ENCODE measurements around the gene PATE1. TPM values are rescaled to one million over a fixed set of nuclear protein-coding genes. Genes with fewer than 3 reads are reported as not detected.

The PATE1 gene
- total and polyA plus RNA-seq, 8 donors = not detected

- no peaks in the 10 kb centered on the region for H3K4me1 ChIP-seq
- intact Hi-C loops (cut with DNase I) = no loop called here
- no peaks in the 10 kb centered on the region for H3K27me3 ChIP-seq
- DNase-seq (peak in 1 of 4 donors; percentile 9), ATAC-seq (peak; percentile 84)
- TF ChIP-seq, protein P1, sequence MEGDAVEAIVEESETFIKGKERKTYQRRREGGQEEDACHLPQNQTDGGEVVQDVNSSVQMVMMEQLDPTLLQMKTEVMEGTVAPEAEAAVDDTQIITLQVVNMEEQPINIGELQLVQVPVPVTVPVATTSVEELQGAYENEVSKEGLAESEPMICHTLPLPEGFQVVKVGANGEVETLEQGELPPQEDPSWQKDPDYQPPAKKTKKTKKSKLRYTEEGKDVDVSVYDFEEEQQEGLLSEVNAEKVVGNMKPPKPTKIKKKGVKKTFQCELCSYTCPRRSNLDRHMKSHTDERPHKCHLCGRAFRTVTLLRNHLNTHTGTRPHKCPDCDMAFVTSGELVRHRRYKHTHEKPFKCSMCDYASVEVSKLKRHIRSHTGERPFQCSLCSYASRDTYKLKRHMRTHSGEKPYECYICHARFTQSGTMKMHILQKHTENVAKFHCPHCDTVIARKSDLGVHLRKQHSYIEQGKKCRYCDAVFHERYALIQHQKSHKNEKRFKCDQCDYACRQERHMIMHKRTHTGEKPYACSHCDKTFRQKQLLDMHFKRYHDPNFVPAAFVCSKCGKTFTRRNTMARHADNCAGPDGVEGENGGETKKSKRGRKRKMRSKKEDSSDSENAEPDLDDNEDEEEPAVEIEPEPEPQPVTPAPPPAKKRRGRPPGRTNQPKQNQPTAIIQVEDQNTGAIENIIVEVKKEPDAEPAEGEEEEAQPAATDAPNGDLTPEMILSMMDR (IDR thresholded peaks at IDR 0.05) = no peak
- H3K36me3 ChIP-seq = no peaks in the 10 kb centered on the region
- H3K9me3 ChIP-seq = peaks cover 0 to 3% of the 10 kb centered on the region in 2 donors
- H3K27ac ChIP-seq = no peak overlapping the region
- no peak overlapping the region for H3K4me3 ChIP-seq
These were observed 10.0 kb downstream of the PATE1 start for GRCh38 chr11:125756050-125756449.

DNA sequence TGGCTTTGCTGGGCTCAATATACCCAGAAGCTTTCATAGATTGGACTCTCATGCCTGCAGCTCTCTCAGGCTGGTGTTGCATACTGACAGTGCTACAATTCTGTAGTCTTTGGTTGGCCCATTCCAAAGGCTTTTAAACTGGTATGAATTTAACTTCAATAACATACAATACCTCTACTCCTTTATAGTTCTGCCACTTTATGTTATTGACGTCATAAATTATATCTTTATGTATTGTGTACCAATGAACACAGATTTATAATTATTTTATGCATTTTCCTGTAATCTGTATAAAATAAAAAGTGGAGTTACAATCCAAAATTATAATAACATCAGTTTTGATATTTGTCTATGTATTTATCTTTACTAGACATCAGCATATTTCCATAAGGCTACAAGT, 16.4 kb downstream of the PATE1 start:
- no peak overlapping the region for H3K27ac ChIP-seq
- intact Hi-C loops (cut with DNase I) = no loop called here

DNA sequence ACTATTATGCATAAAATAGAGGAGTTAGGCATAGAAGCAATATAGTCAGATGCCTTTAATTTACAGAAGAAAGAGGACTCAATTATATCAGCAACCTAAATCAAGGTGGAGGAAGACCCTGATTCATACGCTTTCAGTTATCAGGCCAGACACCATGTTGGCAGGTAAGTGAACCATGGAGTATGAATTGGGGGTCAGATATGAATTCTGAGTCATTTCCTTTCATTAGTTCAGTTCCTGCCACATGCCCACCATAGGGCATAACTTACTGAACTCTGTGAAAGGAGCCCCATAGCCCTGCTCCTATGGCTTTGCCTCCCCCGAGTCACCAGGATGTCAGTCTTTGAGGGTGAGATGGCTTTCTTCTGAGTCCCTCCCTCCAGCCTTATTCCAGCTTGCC, 17.4 kb downstream of the PATE1 start:
- Histone ChIP-seq H3K4me3 (no peak overlapping the region), H3K9me3 (no peaks in the 10 kb centered on the region), H3K36me3 (no peaks in the 10 kb centered on the region), H3K27ac (no peak overlapping the region), H3K4me1 (peaks cover 0 to 6% of the 10 kb centered on the region in 2 donors), H3K27me3 (peaks cover 0 to 6% of the 10 kb centered on the region in 2 donors)
- TF ChIP-seq, protein P1 (IDR thresholded peaks at IDR 0.05) = no peak
- intact Hi-C loops (cut with DNase I) = no loop called here
- no peak for ATAC-seq
- no peak for DNase-seq

More for the DNA sequence above, 16.4 kb downstream of the PATE1 start:
- Histone ChIP-seq H3K27me3 (peaks cover 0 to 6% of the 10 kb centered on the region in 2 donors), H3K4me1 (peaks cover 0 to 6% of the 10 kb centered on the region in 2 donors), H3K36me3 (no peaks in the 10 kb centered on the region), H3K9me3 (peaks cover 0 to under 1% of the 10 kb centered on the region in 2 donors), H3K4me3 (no peak overlapping the region)
- DNase-seq = no peak
- TF ChIP-seq, protein P1 (IDR thresholded peaks at IDR 0.05) = no peak
- no peak for ATAC-seq

DNA sequence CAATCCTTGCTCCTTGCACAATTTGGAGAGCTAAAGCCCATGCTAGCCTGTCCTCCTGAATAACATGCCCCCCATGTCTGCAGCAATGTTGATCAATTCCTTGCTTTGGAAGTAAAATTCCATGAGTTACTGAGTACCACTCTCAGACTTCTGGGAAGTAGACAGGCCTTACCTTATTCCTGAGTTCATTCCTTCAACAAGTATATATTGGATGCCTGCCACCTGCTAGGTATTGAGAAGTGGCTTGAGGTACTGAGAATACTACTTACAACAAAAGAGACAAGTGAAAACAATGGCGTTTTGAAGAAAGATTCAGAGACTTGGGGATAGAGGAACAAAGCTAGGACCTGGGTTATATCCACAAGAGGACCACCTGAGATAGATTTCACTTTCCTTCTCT, 20.2 kb downstream of the PATE1 start:
- Histone ChIP-seq H3K4me3 (no peak overlapping the region), H3K27ac (no peak overlapping the region), H3K36me3 (no peaks in the 10 kb centered on the region), H3K9me3 (no peaks in the 10 kb centered on the region), H3K27me3 (peaks cover 0 to 6% of the 10 kb centered on the region in 2 donors), H3K4me1 (peaks cover 0 to 6% of the 10 kb centered on the region in 2 donors)
- peak; percentile 83 for ATAC-seq
- peak in 1 of 4 donors; percentile 16 for DNase-seq
- intact Hi-C loops (cut with DNase I) = no loop called here
- TF ChIP-seq, protein P1 (IDR thresholded peaks at IDR 0.05) = no peak

DNA sequence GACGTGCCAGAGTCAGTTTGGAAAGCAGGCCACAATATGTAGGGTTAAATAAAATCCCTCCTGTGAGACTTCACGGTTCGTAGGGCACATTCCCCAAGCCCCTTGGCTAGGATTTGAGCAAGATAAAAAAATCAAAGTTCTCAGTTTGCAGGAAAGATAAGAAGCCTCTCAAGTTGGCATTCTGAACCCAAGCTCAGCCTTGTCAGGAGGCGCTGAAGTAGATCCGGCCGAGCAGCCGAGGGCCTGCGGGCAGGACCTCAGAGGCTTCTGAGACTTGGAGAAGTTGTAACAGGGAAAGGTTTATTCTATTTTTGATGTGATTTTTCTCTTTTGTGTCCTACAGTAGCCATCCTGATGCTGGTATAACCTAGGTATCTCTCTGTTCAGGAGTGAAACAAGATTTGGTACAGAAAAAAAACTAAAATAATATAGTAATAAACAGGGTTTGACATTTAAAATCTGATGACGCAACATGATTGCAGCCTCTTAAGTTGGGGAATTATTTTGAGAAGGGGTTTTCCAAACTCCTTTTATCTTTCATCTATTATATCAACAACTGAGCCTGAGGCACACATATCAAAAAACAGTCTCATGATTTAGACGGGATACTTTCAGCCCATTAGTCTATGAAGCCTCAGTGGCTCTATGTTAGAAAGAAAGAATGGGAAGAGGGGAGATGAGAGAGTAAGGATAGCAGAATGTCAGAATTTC, 22.4 kb downstream of the PATE1 start:
- DNase-seq (peak in 2 of 4 donors; percentile 27 to 34), ATAC-seq (peak; percentile 62)
- H3K27me3 ChIP-seq = peaks cover 0 to 6% of the 10 kb centered on the region in 2 donors
- no peak overlapping the region for H3K27ac ChIP-seq
- peaks cover 0 to 6% of the 10 kb centered on the region in 2 donors for H3K4me1 ChIP-seq
- no peaks in the 10 kb centered on the region for H3K36me3 ChIP-seq
- H3K4me3 ChIP-seq = no peak overlapping the region
- intact Hi-C loops (cut with DNase I) = no loop called here
- no peaks in the 10 kb centered on the region for H3K9me3 ChIP-seq
- TF ChIP-seq, protein P1 (IDR thresholded peaks at IDR 0.05) = no peak

All from left lung (tissue), 10 donors.